NOMO-1 (cell line): ENCODE measurements around the gene CORO2A.

Source experiments
- DNase-seq, 2 experiments: peaks; one replicate each; lab custom pipeline; 2025; ENCODE audit not compliant: unreplicated experiment in 2 of 2; lab: John Stamatoyannopoulos, UW

The CORO2A gene

DNA sequence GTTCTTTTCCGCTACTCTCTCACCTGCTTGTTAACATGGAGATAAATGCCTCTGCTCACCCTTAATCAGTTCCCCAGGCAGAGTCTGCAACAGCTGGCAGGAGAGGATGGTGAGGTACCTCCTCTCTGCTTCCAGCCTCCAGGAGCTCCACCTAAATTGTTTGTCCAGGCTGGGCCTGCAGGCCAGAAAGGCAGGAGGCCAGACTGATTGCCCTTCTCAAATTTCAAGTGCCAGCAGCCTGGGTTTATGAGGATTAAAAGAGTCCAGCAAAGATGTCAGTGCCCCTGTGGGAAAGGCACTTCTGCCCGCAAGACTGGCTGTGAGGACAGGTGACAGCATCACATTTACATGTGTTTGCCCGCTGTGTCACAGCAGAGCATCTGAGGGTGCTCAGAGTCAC lies 19.8 kb downstream of the CORO2A start:
- DNase-seq, result no peak

DNA sequence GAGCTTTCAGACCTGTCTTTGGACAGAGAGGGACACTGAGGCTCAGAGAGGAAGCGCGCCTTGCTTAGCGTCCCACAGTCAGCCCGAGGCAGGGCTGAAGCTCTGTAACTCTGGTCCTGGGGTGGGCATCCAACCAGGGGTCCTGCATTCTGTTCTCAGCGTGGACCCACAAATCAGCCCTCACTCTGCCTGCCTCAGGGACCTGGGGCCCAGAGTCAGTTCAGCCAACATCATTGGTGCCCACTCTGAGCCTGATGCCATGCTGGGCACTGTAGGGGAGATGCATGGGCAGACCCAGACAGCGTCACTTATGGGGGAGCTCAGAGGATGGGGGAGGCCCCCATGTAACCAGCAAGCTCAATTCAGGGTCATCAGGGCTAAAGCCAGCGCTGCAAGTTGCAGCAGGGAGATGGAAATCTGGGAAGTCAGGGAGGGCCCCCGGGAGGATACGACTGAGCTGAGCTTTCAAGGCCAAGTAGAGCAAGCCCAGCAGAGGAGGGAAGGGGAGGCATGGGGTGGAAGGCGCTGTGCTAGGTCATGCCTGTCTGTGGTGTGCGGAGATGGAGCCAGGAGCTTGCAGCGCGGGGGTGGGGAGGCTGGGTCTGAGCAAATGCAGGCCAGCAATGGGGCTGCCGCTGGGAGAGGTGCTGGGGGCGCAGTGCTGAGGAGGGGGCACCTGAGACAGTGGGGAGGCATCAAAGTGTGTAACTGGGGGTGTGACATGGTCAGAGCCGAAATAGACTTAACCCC lies 21.1 kb downstream of the CORO2A start:
- no peak for DNase-seq

DNA sequence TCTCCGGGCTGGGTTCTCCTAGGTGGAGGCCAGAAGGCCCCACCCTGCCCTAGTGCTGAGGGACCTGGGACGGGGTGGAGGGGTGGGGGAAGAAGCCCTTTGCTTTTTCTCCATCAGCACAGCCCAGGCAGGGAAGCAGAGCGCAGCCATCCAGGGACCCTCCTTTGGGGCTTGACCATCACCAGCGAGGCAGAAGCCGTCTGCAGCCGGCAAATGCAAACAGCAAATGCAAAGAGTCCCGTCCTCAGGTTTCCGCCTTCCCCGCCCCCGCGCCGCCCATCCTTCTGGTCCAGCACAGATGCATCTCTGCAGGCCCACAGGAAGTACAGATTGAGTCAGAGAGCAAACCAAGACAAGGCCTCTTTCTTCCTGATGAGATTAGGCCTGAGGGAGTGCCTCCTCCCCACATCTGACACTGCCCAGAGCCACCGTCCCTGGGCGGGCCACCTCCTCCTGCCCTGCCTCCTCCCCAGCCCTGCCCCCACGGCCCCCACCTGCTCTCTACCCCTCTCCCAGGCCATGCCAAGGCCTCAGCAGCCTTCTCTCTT lies 23.4 kb downstream of the CORO2A start:
- DNase-seq, result no peak

DNA sequence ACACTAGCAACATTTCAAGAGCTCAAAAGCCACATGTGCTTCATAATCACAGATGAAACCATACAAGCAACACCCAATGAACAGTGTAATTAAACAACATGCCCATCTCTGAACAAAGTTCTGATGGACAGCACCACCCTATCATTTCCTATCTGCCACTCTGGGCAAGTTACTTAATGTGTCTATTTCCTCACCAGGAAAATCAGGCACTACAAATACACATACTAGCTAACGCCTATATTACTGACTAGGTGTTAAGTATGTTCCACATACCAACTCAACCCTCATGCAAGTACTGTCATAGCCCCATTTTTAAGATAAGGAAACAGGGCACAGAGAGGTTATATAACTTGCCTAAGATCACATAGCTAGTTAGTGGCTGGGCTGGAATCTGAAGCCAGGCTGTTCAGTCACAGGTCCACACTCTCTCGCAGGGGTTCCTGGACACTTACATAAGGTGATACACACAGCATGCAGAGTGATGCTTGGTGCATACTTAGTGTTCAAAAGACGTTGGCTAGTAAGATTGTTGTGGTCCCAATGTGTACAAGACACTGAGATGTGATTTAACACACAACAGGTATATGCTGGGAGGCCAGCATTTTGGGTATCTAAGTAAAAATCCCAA lies 24.2 kb downstream of the CORO2A start:
- no peak for DNase-seq

GRCh38 chr9:98164912-98165311 lies 27.5 kb downstream of the CORO2A start:
- no peak for DNase-seq

GRCh38 chr9:98162613-98163012 lies 29.8 kb downstream of the CORO2A start:
- DNase-seq, result no peak

DNA sequence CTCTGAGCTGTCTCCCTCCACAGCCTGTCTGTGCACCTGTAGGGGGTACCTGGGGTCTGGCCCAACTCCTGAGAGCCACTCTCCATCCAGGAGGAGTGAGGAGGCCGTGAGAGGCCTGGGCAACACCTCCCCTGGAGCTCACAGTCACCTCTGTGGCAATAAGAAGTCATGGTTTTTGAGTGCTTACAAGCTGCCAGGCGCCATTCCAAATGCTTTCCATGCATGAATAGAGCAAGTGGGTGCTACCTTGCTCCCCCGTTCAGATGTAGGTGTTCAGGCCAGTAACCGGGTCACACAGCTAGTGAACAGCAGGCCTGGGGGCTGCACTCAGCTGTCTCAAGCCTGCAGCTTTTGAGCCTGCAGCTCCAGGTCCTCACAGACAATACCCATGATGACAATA lies 30.6 kb downstream of the CORO2A start:
- no peak for DNase-seq

- DNase-seq, result no peak
These were observed 32.6 kb downstream of the CORO2A start for GRCh38 chr9:98159790-98160189.

DNA sequence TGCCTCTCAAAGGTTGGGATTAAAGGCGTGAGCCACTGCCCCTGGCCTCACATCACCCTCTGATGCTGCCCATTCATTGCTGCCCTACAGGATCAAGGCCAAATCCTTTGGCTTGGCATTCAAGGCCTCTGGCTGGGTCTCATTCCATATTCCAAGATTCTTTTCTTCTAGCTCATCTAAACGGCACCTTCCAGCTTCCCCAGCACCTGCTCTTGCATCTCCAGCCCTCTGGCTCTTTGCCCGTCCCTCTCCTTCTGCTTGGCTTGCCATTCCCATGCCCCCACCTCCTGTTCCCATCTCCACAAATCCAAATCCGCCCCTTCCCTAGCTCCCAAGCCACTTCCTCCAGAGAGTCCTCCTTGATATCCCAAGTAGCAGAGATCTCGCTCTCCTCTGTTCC lies 33.1 kb downstream of the CORO2A start:
- DNase-seq, result no peak

- DNase-seq, result no peak
These were observed 34.2 kb downstream of the CORO2A start for GRCh38 chr9:98158071-98158831.

GRCh38 chr9:98157372-98157771 lies 35.1 kb downstream of the CORO2A start:
- DNase-seq, result no peak

- DNase-seq, result no peak
These were observed 37.8 kb downstream of the CORO2A start for GRCh38 chr9:98154678-98155077.

- no peak for DNase-seq
These were observed 39.9 kb downstream of the CORO2A start for GRCh38 chr9:98152526-98152925.

DNA sequence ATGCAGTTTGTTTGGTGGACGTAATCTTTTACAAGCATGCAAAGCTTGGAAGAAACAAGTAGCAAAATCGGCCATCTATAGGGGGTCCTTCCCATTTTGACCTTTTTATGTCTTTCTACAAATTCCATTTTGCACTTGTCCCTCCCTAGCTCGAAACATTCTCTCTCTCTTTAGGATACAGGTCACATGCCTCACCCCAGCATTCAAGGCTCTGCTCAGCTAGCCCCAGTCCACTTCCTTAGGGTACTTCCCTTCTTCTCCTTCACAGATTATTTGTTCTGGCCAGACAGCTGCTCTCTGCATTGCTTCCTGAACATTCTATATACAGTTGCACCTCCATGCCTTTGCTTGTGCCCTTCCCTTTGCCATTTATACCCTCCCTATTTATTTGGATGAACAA lies 41.7 kb downstream of the CORO2A start:
- DNase-seq, result peak in 1 of 2 experiments; percentile 8

GRCh38 chr9:98150164-98150563 lies 42.3 kb downstream of the CORO2A start:
- no peak for DNase-seq

DNA sequence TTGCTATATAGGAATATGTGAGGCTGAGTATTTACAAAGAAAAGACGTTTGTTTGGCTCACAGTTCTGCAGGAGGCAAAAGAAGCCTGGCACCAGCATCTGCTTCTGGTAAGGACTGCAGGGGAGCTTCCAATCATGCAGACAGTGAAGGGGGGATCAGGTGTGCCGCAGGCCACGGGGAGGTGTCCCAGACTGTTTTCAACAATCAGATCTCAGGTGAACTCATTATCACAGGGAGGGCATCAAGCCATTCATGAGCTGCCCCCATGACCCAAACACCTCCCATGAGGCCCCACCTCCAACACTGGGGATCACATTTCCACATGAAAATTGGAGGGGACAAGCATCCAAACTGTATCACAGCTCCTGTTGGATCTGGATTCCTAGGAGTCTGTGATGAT lies 43.0 kb downstream of the CORO2A start:
- no peak for DNase-seq

- DNase-seq, result no peak
These were observed 44.0 kb downstream of the CORO2A start for GRCh38 chr9:98148486-98148885.

DNA sequence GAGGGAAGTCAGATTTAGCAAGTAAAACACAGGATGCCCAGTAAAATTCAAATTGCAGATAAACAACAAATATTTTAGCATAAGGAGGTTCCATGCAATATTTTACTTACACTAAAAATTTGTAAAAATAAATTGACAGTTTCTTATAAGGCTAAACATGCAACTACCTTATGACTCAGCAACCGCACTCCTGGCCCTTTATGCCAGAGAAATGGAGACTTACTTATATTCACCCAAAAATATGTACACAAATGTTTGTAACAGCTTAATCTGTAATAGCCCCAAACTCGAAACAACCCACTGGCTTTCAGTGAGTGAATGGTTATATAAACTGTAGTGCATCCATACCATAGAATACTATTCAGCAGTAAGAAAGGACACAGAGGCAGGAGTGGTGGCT lies 44.9 kb downstream of the CORO2A start:
- peak in 1 of 2 experiments; percentile 18 for DNase-seq

- DNase-seq, result peak; percentile 85 to 89
These were observed 46.1 kb downstream of the CORO2A start for GRCh38 chr9:98146101-98146991.

GRCh38 chr9:98144631-98145030 lies 47.8 kb downstream of the CORO2A start:
- DNase-seq, result no peak

DNA sequence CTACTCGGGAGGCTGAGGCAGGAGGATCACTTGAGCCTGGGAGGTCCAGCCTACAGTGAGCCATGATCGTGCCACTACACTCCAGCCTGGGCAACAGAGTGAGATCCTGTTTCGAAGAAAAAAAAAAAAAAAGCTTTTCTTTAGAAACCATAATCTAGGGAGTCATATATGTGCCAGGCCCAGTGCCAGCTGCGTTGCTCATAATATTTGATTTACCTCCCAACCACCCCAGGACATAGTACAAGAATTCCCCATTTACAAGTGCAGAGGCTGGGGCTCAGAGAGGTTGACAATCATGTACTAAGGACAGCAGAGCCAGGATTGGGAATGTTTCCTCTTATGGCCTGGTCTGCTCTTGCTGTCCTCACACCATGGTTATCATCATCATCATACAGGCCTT lies 48.4 kb downstream of the CORO2A start:
- DNase-seq, result no peak
